ENCODE results near the gene ZFR2. TPM values are rescaled to one million over a fixed set of nuclear protein-coding genes. Genes with fewer than 3 reads are reported as not detected.
A peak's percentile ranks its signal among the peaks of the same experiment; 100 is the strongest.

ZFR2 gene
- total and polyA plus RNA-seq, 10 of the 15 experiments (the other 5 are each of a cell fraction or from before 2014, with no cell fraction given) = 0.18 TPM; not detected in 9

DNA sequence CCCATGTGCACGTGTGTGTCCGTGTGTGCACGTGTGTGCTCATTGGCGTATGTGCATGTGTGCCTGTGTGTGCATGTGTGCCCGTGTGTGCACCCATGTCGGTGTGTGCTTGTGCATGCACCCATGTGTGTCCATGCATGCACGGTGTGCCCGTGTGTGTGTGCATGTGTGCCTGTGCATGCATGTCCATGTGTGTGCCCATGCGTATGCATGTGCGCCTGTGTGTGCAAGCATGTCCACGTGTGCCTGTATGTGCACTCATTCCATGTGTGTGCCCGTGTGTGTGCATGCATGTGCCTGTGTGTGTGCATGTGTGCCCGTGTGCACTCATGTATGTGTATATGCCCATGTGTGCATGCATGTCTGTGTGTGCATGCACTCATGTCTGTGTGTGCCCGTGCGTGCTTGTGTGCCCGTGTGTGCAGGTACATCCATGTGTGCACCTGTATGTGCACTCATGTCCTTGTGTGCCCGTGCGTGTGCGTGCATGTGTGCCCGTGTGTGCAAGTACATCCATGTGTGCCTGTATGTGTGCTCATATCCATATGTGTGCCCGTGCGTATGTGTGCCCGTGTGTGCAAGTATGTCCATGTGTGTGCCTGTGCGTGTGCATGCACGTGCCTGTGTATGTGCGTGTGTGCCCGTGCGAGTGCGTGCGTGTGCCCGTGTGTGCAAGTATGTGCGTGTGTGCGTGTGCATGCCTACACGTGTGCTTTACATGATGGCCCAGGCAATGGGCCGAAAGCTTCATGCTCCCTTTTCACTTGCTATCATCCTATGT is 61.1 kb downstream of the ZFR2 start:
- no peak for ATAC-seq
- ChIA-PET SMC1A (ENCODE audit: uncharacterized antibody, unreplicated experiment) (no interaction called here), CTCF (no interaction called here), POLR2A (no interaction called here), RAD21 (ENCODE audit: unreplicated experiment) (no interaction called here)
- BruUV-seq (replicated peaks) = no TSS peak
- no peaks in the 10 kb centered on the region; the same call in 2 of the 3 replicates for H3K9me3 ChIP-seq (replicated peaks; ENCODE audit: control insufficient read depth, insufficient read depth, low read length)
- in situ Hi-C loops (cut with MboI) = no loop called here
- no peak for DNase-seq (ENCODE audit: low read depth, low spot score)
- H3K27ac ChIP-seq (ENCODE audit: control insufficient read depth, insufficient read depth) = no peak overlapping the region
- intact Hi-C loops (cut with micrococcal nuclease; ENCODE audit: unreplicated experiment) = no loop called here
- TF ChIP-seq CHD4 (IDR thresholded peaks at IDR 0.05) (no peak), BRCA1 (IDR thresholded peaks at IDR 0.05; ENCODE audit: low read depth, low read length) (no peak), TCF3 (IDR thresholded peaks at IDR 0.05; ENCODE audit: borderline replicate concordance, insufficient read depth, low read depth, low read length) (peak; percentile 73; the same call in 1 of the 2 replicates), NR2C1 (IDR thresholded peaks at IDR 0.05) (no peak), SIN3A (IDR thresholded peaks at IDR 0.05; ENCODE audit: low read depth, low read length) (no peak), NR2C2 (IDR thresholded peaks at IDR 0.05; ENCODE audit: borderline replicate concordance, control insufficient read depth, insufficient read length, low read depth) (no peak), ZNF24 (IDR thresholded peaks at IDR 0.05) (no peak), CHD1 (IDR thresholded peaks at IDR 0.05; ENCODE audit: low read depth, low read length) (no peak), RAD21 (IDR thresholded peaks at IDR 0.05; ENCODE audit: insufficient read depth, low read depth, low read length) (no peak), IKZF1 (conservative IDR thresholded peaks at IDR 0.05) (no peak), MTA2 (IDR thresholded peaks at IDR 0.05; ENCODE audit: low read depth) (no peak), EED (IDR thresholded peaks at IDR 0.05; ENCODE audit: low read depth) (no peak), ZNF384 (IDR thresholded peaks at IDR 0.05; ENCODE audit: borderline replicate concordance, low read depth, low read length) (no peak), TBL1XR1 (IDR thresholded peaks at IDR 0.05; ENCODE audit: low read depth, low read length) (no peak), MEF2A (IDR thresholded peaks at IDR 0.05; ENCODE audit: insufficient read depth, low read depth, low read length) (no peak), YY1 (IDR thresholded peaks at IDR 0.05; ENCODE audit: low read depth, low read length) (no peak), KAT2A (conservative IDR thresholded peaks at IDR 0.05; ENCODE audit: control insufficient read depth, low read depth, low read length) (no peak), RB1 (IDR thresholded peaks at IDR 0.05; ENCODE audit: borderline replicate concordance) (no peak), RBBP5 (conservative IDR thresholded peaks at IDR 0.05) (no peak), CHD2 (IDR thresholded peaks at IDR 0.05; ENCODE audit: borderline replicate concordance, low read depth, low read length) (no peak)
- TF ChIP-seq, protein P1, sequence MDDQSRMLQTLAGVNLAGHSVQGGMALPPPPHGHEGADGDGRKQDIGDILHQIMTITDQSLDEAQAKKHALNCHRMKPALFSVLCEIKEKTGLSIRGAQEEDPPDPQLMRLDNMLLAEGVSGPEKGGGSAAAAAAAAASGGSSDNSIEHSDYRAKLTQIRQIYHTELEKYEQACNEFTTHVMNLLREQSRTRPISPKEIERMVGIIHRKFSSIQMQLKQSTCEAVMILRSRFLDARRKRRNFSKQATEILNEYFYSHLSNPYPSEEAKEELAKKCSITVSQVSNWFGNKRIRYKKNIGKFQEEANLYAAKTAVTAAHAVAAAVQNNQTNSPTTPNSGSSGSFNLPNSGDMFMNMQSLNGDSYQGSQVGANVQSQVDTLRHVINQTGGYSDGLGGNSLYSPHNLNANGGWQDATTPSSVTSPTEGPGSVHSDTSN (IDR thresholded peaks at IDR 0.05; ENCODE audit: insufficient replicate concordance, low read depth, low read length) = peak; percentile 54
- TF ChIP-seq, protein P2, sequence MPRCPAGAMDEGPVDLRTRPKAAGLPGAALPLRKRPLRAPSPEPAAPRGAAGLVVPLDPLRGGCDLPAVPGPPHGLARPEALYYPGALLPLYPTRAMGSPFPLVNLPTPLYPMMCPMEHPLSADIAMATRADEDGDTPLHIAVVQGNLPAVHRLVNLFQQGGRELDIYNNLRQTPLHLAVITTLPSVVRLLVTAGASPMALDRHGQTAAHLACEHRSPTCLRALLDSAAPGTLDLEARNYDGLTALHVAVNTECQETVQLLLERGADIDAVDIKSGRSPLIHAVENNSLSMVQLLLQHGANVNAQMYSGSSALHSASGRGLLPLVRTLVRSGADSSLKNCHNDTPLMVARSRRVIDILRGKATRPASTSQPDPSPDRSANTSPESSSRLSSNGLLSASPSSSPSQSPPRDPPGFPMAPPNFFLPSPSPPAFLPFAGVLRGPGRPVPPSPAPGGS (IDR thresholded peaks at IDR 0.05; ENCODE audit: borderline replicate concordance, insufficient read depth, low read depth, low read length, poor library complexity, severe bottlenecking) = peak; percentile 99
- H3K79me2 ChIP-seq (ENCODE audit: control insufficient read depth, insufficient read depth, low read length) = no peaks in the 10 kb centered on the region
- peaks cover 14% of the 10 kb centered on the region for H3K4me1 ChIP-seq (ENCODE audit: control insufficient read depth, insufficient read depth, low read length)
- no peak overlapping the region for H3K9ac ChIP-seq (ENCODE audit: control insufficient read depth, insufficient read depth, low read length)
- H3K4me3 ChIP-seq = no peak overlapping the region
- H4K20me1 ChIP-seq (ENCODE audit: control insufficient read depth, insufficient read depth) = no peaks in the 10 kb centered on the region
- WGBS (ENCODE audit: insufficient coverage, insufficient replicate concordance, low lambda C conversion rate, missing lambda C conversion rate) = 75% methylated on average over 26 of the region's 35 CpGs
- no peaks in the 10 kb centered on the region for H3K27me3 ChIP-seq (replicated peaks in 1 of 2; ENCODE audit: control insufficient read depth in 2 of 2, insufficient read depth in 2 of 2, low read length in 1 of 2)
- H3K4me2 ChIP-seq (ENCODE audit: control insufficient read depth, insufficient read depth) = no peak overlapping the region
- H3K36me3 ChIP-seq (ENCODE audit: control insufficient read depth in 2 of 2, insufficient read depth in 2 of 2, low read length in 1 of 2) = no peaks in the 10 kb centered on the region
- no peak overlapping the region for H2AFZ ChIP-seq (ENCODE audit: control insufficient read depth, low read depth, low read length)
- FAIRE-seq = no peak
